HCT116 (cell line): Measurements from ENCODE around the gene RNF125. TPM values are rescaled to one million over a fixed set of nuclear protein-coding genes. Genes with fewer than 3 reads are reported as not detected.

Source experiments
- ATAC-seq: fragments of 200-7000 bp; cut with Tn5 transposase; 2 replicates; pipeline ENCODE4 v1.9.1; 2020; ENCODE audit warnings: mild to moderate bottlenecking, moderate library complexity
- BruUV-seq: library from RNA; stranded (reverse); fragments of 400-500 nt; replicated peaks from 2 replicates; lab custom pipeline; 2021; lab: Mats Ljungman, UMichigan
- CTCF ChIA-PET: fragments of 300-600 bp; sonication (Branson Sonifier 250); formaldehyde crosslinking; loops from one replicate; lab custom pipeline; 2021; ENCODE audit warnings: antibody characterized with exemption; lab: Charles Lee
- POLR2A ChIA-PET: fragments of 300-600, 350-600 bp; sonication (Branson Sonifier 250); formaldehyde crosslinking; loops from one replicate; lab custom pipeline; 2021; ENCODE audit warnings: antibody characterized with exemption; lab: Charles Lee
- RAD21 ChIA-PET, 2 experiments: fragments of 300-600 bp; sonication (Branson Sonifier 250); formaldehyde crosslinking; loops; one replicate each; lab custom pipeline; 2023; ENCODE audit warnings: low total read pairs in 2 of 2; ENCODE audit not compliant: uncharacterized antibody in 2 of 2, unreplicated experiment in 2 of 2, low non-redundant PET in 1 of 2; lab: Charles Lee
- DNase-seq: peaks from one replicate; pipeline ENCODE4 v3.0.0-alpha.2; 2010; ENCODE audit warnings: low read depth, low spot score
- H2AFZ ChIP-seq: fragments of 200-600 bp; shearing (Covaris generic), sonication (generic); 2 replicates; pipeline ENCODE4 v1.6.1; 2017; ENCODE audit warnings: low read depth, mixed run types, mixed read lengths, antibody characterized with exemption, low read length; ENCODE audit not compliant: poor library complexity, severe bottlenecking
- H3K27ac ChIP-seq: 2 replicates; pipeline ENCODE4 v1.5.1; 2012; ENCODE audit warnings: low read depth, low read length
- H3K27me3 ChIP-seq: fragments of 200-600 bp; sonication (generic); 2 replicates; pipeline ENCODE4 v1.6.1; 2016; ENCODE audit warnings: mixed run types, low read length, mixed read lengths; ENCODE audit not compliant: insufficient read depth
- H3K36me3 ChIP-seq, 2 experiments: fragments of 200-500 bp in 1 of 2; fragments of 200-600 bp in 1 of 2; sonication (Bioruptor generic) in 1 of 2; sonication (generic) in 1 of 2; 2 replicates each; pipeline versions ENCODE4 v1.5.1 to v1.6.1; 2014 to 2016; ENCODE audit warnings: low read length in 2 of 2, inconsistent platforms in 1 of 2, mixed read lengths in 1 of 2, mixed run types in 1 of 2; ENCODE audit not compliant: insufficient read depth in 2 of 2, control insufficient read depth in 1 of 2
- H3K4me1 ChIP-seq, 2 experiments: fragments of 200-600 bp in 1 of 2; sonication (generic) in 1 of 2; 2 replicates each; pipeline versions ENCODE4 v1.5.1 to v1.6.1; 2012 to 2017; ENCODE audit warnings: low read length in 2 of 2, inconsistent platforms in 1 of 2, mild to moderate bottlenecking in 1 of 2, mixed read lengths in 1 of 2, mixed run types in 1 of 2, moderate library complexity in 1 of 2; ENCODE audit not compliant: insufficient read depth in 2 of 2, control insufficient read depth in 1 of 2
- H3K4me2 ChIP-seq: fragments of 200-600 bp; sonication (generic); 2 replicates; pipeline ENCODE4 v1.6.1; 2017; ENCODE audit warnings: mixed run types, low read length, mixed read lengths
- H3K4me3 ChIP-seq, 2 experiments: fragments of 200-600 bp in 1 of 2; sonication (generic) in 1 of 2; replicated peaks in 1 of 2; 2 replicates each; pipeline ENCODE4 v1.5.1; 2011 to 2016; ENCODE audit warnings: low read length in 2 of 2, control low read depth in 1 of 2, low read depth in 1 of 2, mild to moderate bottlenecking in 1 of 2, mixed read lengths in 1 of 2, mixed run types in 1 of 2
- H3K79me2 ChIP-seq: fragments of 200-600 bp; sonication (generic); 2 replicates; pipeline ENCODE4 v1.6.1; 2017; ENCODE audit warnings: mild to moderate bottlenecking, mixed run types, low read length, moderate library complexity, mixed read lengths; ENCODE audit not compliant: insufficient read depth
- H3K9ac ChIP-seq: fragments of 200-600 bp; sonication (generic); 2 replicates; pipeline ENCODE4 v1.6.1; 2016; ENCODE audit warnings: low read length, mixed read lengths
- H3K9me2 ChIP-seq: fragments of 200-600 bp; sonication (generic), shearing (Covaris generic); 2 replicates; pipeline ENCODE4 v1.6.1; 2017; ENCODE audit warnings: mixed run types, mild to moderate bottlenecking, moderate library complexity; ENCODE audit not compliant: insufficient read depth
- H3K9me3 ChIP-seq, 2 experiments: fragments of 200-500 bp in 1 of 2; fragments of 200-600 bp in 1 of 2; sonication (Bioruptor generic) in 1 of 2; sonication (generic) in 1 of 2; 2 replicates each; pipeline ENCODE4 v1.6.1; 2014 to 2017; ENCODE audit warnings: low read length in 2 of 2, mixed read lengths in 2 of 2, inconsistent platforms in 1 of 2, low read depth in 1 of 2, mild to moderate bottlenecking in 1 of 2, mixed run types in 1 of 2, moderate library complexity in 1 of 2; ENCODE audit not compliant: control insufficient read depth in 1 of 2, insufficient read depth in 1 of 2
- H4K20me1 ChIP-seq: fragments of 200-600 bp; sonication (generic), shearing (Covaris generic); 2 replicates; pipeline ENCODE4 v1.6.1; 2017; ENCODE audit warnings: mixed run types, mild to moderate bottlenecking, moderate library complexity; ENCODE audit not compliant: insufficient read depth
- CBX3 ChIP-seq: IDR thresholded peaks from 2 replicates; pipeline ENCODE4 v1.6.1; 2012; ENCODE audit warnings: low read depth
- EZH2 ChIP-seq: fragments of 200-600 bp; sonication (generic); IDR thresholded peaks from 2 replicates; pipeline ENCODE4 v1.6.1; 2017; ENCODE audit warnings: antibody characterized with exemption, mixed run types
- MAX ChIP-seq: IDR thresholded peaks from 2 replicates; pipeline ENCODE4 v1.6.1; 2012
- RAD21 ChIP-seq: IDR thresholded peaks from 2 replicates; pipeline ENCODE4 v1.6.1; 2012; ENCODE audit warnings: low read depth, mild to moderate bottlenecking
- SP1 ChIP-seq: IDR thresholded peaks from 2 replicates; pipeline ENCODE4 v1.6.1; 2012; ENCODE audit warnings: low read depth
- TCF7L2 ChIP-seq: IDR thresholded peaks from 2 replicates; pipeline ENCODE4 v1.7.0; 2011; ENCODE audit warnings: borderline replicate concordance, inconsistent platforms; ENCODE audit not compliant: insufficient read depth, insufficient read length; ENCODE audit errors: extremely low read depth
- ZFX ChIP-seq: fragments of 450-650 bp; IDR thresholded peaks from 2 replicates; pipeline ENCODE4 v1.6.1; 2017
- intact Hi-C: fragments of 100-400 bp; cut with micrococcal nuclease; formaldehyde crosslinking; loops from 2 replicates; pipeline ENCODE4 v1.10.0; 2022
- total RNA-seq: library from RNA; stranded (reverse); gene quantifications from one replicate; pipeline ENCODE4 v1.2.1, GENCODE V29; 2021; ENCODE audit not compliant: unreplicated experiment

RNF125 gene
- total RNA-seq, 1 experiment from 2014 or later = 7.4 TPM

- no TSS peak for BruUV-seq
- peaks cover 44% of the 10 kb centered on the region for H3K79me2 ChIP-seq
- peaks cover 9% of the 10 kb centered on the region; the same call in 1 of the 2 replicates for H4K20me1 ChIP-seq
- no peaks in the 10 kb centered on the region for H3K27me3 ChIP-seq
- RAD21 ChIA-PET = interaction anchor here (0.7 kb wide), 2 partner anchors 9 to 126 kb away, joined by 3 to 5 read pairs; no protein-coding TSS in a partner anchor
- H3K9me2 ChIP-seq = no peaks in the 10 kb centered on the region
- peak; percentile 45 for TF ChIP-seq TCF7L2
- TF ChIP-seq CBX3 = no peak
- no peak for TF ChIP-seq SP1
- TF ChIP-seq EZH2 = no peak
- TF ChIP-seq RAD21 = no peak
- no peak for TF ChIP-seq MAX
- TF ChIP-seq ZFX = peak; percentile 90
- H2AFZ ChIP-seq = peak within 1 kb of the TSS; percentile 56
- no peaks in the 10 kb centered on the region for H3K9me3 ChIP-seq
- H3K4me2 ChIP-seq = peak within 1 kb of the TSS; percentile 89
- H3K36me3 ChIP-seq = peaks cover 4 to 21% of the 10 kb centered on the region in 2 experiments; a peak in 3 of 4 replicates
- peak within 1 kb of the TSS; percentile 93 for H3K9ac ChIP-seq
- ATAC-seq (peak; percentile 67), DNase-seq (peak; percentile 74)
- H3K27ac ChIP-seq = peak within 1 kb of the TSS; percentile 100
- POLR2A ChIA-PET = interaction anchor here (0.6 to 1.6 kb wide), 5 partner anchors 11 to 149 kb away, joined by 3 read pairs; partner anchors contain the start of gene TRAPPC8
- peaks cover 19 to 45% of the 10 kb centered on the region in 2 experiments for H3K4me1 ChIP-seq
- CTCF ChIA-PET = interaction anchor here (0.9 kb wide), 1 partner anchor 19 kb away, joined by 5 read pairs; no protein-coding TSS in a partner anchor
- H3K4me3 ChIP-seq = peak within 1 kb of the TSS; percentile 70 to 81
- intact Hi-C loops = loop anchor here (2.0 kb wide), 2 partner anchors 73 to 149 kb away; partner anchors contain the start of genes RNF125 and TRAPPC8
These were observed 73.2 kb downstream of the RNF125 start, which contains the start of gene RNF138 for GRCh38 chr18:32091724-32092421. Gene RNF138 (plus strand): TSS chr18:32091874. CDS start chr18:32092777, 903 bp downstream.
